ENCODE data around the gene POMT2.

Gene POMT2

DNA sequence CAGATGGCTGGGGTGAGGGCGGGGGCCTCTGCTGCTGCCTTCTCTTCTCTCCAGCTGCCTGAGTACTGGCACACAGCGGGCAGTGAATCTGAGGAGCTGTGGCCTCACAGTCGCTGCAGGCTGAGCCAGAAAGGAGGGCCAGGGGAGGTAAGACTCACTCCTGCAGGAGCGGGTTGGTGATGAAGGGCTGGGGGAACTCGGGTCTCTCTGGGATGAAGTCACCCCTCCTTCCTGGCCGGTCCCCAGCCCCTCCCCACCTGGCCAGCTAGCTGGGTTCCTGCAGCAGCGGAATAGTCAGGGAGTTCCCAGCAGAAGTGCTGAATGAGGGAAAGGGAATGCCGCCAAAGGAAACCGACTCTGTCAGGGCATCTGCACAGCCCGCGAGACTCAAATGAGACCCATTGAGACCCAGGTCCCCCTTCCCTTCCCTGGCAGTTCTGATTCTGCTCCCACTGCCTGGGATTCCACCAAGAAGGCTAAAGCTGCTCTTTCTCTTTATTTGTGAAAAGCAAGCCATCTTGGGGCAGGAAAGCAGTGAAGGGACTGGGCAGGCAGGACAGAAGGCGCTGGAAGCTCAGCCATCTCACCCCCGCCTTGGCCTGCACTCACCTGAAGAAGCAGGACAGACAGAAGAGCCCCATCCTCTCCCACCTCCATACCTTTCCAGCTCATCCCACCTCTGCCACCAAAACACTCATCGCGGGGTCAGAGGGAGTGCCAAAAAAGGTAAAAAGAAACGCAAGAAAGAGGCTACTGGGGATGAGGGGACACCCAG lies 54.9 kb downstream of the POMT2 start:
- DNase-seq: no peak

DNA sequence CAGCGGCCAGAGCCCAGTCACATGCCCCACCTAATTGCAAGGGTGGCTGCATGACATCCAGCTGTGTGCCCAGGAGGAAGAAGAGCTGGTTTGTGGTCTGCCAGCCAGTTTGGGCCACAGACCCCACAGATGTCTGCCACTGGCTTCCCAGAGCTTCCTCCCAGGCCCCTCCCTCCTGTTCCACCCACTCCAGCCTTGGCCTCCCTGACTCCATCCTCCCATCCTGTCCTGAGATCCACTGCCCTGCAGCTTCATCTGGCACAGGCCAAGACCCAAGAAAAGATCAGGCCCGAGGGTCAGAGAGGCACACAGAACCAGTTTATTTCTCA lies 55.5 kb downstream of the POMT2 start:
- DNase-seq: no peak

DNA sequence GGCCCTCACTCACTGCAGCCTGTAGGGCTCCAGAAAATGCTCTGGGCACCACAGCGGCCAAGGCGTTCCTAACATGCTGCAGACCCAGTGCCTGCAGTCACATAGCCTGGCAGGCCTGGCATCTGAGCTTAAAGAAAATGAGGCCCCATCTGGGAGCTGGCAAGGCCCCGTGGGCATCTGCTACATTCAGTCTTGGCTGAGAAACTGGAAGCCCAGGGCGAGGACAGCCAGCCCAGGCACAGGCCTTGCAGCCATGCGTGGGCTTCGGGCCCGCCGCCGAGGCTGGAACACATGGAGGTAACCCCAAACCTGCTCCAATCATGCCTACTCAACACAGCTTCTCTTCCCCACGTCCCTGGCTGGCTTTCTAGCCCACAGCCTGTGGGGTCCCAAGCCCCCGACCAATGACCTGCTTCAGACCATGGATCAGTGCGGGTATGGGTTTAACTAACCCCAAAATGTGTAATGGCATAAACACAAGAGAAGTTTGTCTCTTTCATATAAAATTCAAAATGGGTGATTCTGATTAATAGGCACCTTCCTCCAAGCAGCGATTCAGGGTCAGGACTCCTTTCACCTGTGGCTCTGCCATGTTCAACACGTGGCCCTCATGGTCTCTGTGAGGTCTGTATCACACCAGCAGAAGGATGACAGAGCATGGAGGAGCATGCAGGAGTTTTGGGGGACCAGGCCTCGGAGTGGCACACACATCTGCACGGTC lies 56.1 kb downstream of the POMT2 start:
- DNase-seq: no peak

DNA sequence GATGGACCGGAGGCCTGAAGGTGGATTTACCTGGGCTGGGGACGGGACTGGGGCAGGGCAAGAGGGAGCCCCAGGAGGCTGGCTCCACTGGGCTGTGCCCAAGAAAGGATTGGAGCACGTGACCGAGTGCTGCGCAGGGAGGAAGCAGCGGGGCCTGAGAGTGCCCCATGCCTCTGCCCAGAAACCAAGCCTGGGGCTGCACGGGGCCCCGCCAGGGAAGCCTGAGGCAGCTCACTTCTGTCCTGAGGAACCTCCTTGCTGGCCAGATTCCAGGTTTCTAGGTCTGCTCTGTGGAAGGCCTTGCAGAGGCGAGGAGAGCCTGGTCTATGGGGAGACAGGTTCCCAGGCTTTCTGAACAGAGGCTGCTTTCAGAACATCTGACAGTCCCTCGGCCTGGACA lies 60.1 kb downstream of the POMT2 start:
- no peak for DNase-seq

DNA sequence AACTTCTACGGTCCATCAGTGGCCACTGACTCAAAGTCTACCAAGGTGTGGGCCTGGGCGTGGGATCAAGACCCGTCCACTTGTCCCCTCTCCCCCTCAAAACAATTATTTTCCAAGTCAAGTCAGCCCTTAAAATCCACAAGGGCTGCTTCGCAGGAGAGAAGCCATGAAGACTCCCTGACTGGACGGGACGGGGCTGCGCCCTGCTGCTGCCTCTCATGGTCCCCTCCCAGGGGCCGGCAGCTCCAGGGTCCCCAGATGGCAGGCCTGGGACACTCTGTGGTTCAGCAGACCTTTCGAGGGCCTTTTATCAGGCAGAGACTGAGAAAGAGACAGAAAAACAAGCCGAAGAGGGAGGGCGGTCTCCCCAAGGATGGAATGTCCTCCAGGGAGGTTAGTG lies 60.5 kb downstream of the POMT2 start:
- no peak for DNase-seq

DNA sequence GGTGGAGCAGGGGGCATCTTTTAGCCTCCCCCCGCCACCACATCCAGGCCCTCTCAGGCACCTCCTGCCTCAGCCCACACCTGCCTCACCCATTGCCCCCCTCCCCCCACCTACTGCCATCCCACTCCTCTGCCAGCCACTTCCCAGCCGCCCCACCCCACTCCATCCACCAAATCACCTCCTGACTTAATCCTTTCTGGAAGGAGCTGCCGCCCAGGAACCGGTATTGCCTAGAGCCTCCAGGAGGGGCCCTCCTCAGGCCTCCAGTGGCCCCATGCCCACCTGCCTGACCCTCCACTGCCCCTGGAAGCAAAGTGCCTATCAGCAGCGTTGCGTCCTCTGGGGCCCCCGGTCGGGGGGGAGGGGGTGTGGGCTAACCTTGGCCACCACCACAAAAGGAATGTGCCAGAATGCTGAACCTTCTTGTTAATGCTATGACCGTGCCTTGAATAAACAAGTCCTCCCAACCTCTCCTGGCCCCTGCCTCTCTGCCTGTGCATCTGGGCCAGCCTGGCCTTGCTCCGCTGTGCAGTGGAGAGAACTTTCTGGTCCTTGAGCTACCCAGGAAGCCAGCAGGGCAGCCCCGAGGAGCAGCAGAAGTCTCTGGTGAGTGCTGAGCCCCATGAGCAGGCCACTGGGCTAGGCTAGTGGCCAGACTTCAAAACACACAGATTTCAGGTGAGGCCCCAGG lies 61.5 kb downstream of the POMT2 start:
- DNase-seq: no peak

DNA sequence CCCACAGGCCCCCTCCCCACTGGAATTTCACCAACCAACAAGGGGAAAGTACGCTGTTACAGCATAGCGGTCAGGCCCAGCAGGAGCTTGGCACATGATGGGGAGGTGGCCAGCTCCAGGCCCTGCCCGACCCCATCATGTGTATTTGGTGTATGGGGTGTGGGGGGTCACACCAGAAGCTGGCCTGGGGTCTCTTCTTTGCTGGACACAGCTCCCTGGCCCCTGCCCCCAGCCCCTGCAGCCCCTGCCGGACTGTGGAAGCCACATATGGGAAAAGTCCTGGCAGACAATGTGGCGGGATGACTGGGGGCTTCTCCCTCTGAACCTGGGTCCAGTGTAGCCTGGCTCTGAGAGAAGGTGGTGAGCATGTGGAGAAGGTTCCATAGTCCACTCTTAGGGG lies 62.1 kb downstream of the POMT2 start:
- DNase-seq: no peak

DNA sequence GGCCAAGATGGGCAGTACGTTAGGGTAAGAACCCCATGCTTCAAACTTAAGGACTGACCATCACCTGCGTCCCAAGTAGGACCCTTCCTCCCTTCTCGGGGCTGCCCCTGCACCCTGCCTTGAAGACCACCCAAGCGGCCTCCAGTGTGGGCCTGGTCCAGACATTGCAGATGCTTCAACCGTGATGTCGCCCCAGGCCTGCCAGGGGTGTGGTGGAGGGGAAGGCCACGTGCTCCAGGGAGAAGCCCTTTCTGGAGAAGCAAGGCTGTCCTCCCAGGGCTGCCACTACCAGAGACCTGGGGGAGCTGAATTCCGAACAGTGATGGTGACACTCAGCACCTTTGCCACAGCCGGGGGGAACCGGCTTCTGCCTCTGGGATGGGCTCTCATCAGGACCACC lies 63.0 kb downstream of the POMT2 start:
- no peak for DNase-seq

DNA sequence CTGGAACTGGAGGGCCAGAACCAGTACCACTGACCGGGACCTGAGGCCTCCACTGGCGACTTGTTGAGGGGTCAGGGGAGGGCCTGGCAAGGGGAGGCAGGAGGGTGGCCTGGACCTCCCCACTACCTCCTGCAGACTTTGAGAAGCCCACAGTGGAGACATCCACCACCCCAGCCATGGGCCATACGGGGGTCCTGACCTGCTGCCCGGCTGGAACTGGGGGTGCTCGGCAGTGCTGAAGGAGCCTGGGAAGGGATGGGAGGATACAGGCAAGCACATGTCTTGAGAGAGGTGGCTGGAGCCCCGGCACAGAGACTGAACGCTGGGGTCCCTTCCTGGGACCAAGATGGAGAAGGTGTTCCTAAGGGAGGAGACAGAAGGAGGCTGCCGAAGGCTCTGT lies 64.0 kb downstream of the POMT2 start:
- DNase-seq: no peak

DNA sequence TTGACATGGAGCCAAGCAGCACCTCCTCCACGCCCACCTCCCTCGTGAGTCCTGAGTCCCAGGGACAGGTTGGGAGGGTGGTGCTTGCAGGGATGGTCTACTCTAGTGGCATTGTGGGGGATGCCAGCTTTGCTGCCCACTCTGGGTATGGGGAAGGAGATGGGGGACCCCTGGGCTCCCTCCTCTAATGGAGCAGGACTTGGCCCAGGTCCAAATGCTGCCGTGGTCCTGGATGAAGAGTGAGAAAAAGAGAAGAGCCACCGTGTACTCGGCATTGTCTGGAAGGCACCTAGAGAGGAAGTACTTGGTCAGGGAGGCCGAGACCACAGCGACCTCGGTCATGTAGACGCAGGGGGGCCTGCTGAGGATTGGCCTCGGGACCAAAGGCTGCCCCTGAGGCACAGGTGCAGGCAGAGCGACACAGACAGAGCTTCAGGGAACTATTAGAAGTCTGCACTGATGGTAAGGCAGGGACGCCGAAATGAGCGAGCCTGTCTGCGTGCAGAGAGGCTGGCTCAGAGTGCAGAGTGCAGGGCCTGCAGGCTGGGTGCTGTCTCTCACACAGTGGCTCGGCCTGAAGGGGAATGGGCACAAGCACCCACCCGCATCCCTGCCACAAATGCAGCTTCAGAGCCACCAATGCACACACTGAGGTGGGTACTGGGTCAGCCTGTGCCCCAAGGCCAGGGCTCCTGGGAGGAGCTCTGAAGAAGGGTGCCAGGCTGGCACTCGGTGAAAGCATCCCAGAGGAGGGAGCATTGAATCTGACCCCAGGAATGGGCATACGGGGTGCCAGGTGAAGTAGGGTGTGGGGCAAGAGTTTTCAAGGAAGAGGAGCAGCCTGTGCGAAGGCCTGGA lies 67.1 kb downstream of the POMT2 start:
- no peak for DNase-seq

DNA sequence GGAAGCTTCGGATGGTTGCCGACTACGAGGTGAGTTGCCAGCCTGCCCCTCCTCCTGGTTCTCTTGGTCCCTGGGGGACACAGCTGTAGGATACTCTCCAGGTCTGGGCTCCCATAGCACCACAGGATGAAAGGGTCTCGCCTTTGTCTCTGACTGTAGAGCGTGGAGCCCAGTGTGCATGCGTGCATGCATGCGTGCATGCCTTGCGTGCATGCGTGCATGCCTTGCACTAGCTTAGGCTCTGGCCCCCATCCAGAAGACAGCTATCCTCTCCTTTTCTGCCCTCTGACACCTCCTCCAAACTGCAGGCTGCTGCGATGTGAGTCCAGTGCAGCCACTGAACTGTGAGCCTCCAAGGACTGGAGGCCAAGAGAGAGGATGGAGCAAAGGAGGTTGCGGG lies 68.8 kb downstream of the POMT2 start:
- DNase-seq: no peak

DNA sequence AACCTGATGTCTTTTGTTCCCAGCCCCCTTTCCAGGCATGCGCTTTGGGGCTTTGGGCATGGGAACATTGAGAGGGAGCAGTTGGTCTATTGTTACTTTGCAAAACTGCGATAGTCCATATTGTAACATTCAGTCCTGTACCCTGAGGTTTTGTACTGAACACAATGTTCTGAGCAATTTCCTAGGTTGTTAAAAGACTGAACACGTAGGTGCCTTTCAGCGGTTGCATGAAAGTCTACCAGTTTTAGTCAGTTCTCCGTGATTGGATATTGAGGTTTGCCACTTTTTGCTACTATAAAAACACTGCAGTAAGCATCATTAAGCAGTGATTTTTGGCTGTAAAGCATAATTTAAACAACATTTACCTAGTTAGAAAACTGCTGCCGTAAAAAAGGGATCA lies 69.8 kb downstream of the POMT2 start:
- DNase-seq: no peak

DNA sequence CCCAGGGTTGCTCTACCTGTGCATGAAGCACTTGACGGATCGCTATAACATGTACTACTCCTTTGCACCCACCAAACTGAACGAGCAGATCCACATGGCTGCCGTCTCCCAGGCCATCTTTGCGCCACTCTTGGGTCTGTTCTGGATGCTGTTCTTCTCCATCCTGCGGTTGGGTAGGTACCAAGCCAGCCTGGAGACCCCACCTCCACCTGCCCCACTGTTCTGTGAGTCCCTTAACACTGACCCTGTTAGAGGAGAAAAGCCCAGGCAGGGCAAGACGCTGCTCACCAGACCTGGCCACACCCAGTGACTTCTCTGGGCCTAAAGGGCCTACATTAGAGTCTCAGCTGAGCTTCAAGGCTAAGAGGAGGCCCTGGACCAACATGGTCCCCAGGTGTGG lies 71.4 kb downstream of the POMT2 start:
- DNase-seq: no peak

DNA sequence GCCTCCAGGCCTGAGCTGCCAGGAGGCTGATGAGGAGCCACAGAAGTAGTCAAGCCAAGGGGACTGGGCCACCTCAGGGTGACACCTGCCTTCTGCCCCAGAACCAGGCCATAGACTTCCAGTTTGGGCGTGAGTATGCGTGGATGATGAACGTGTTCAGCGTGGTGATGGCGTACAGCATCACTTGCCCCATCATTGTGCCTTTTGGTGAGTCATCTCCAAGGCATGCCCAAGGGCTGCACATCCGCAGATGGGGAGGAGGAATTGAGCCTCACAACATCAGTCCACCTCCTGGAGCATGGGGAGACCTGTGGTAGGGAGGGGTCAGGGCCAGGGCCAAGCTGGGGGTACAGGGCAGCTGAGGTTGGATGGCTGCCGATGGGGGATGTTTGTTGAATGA lies 72.0 kb downstream of the POMT2 start:
- no peak for DNase-seq

DNA sequence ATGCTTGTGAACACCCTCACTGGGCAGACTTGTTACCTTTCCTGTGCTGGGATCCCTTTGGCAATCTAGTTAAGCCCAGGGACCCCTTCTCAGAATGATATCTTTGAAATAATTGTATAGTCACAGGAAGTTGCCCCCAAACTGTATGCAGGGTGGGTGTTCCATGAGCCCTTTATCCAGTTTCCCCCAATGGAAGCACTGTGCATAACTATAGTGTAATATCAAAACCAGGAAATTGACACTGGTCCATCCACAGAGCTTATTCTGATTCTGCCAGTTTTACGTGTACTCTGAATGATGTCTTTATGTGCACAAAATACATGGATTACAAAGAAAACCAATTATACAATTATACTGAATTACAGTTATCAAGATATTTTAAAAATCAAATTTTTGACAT lies 73.9 kb downstream of the POMT2 start:
- no peak for DNase-seq

DNA sequence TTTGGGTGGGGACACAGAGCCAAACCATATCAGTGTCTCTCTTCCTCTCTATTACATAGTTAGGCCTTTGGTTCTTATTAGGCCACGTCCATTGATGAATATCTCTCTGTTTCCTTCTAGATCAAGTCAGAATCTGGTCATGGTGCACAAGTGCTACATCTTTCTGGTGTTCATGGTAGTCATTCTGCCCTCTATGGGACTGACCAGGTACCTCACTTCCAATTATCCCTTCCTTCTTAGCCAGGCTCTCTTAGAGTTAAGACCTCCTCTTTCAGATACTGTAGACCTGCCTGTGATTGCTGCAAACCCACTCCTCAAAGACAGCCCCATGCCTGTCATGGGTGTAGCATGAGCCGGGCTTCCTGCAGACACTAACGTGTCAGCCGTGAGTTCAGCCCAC lies 74.9 kb downstream of the POMT2 start:
- DNase-seq: no peak

DNA sequence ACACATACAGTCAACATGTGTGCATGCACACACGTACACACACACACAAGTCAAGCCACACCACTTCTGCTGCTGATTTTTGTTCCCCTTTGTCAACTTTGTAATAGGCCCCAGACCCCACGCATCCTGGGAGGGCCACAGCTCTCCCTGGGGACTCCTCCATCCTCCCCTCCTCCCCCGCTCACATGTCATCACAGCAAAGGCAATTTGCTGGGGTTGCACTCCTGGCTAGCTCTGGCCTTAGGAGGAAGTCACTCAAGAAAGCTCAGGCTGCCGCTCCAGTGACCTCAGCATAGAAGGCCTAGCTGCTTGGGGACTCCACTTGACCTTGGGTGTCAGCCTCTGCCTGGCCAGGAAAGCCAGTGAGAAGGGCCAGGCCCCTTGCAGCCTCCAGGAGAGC lies 76.8 kb downstream of the POMT2 start:
- peak; percentile 13 for DNase-seq

DNA sequence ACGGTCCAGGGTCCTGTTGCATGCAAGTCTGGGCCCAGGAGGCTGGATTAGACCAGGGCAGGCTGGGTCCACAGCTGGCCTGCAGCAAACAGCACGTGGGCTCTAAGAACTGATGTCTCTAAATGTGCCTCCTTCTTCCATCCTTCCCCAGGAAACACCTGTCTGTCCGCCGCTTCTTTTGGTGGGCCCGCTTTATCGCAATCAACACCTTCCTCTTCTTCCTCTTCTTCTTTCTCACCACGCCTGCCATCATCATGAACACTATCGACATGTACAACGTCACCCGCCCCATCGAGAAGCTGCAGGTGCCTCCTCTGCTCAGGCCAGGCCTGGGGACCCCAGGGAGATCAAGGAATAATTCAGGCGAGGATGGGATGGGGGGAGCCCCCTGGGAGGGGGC lies 77.9 kb downstream of the POMT2 start:
- DNase-seq: no peak

DNA sequence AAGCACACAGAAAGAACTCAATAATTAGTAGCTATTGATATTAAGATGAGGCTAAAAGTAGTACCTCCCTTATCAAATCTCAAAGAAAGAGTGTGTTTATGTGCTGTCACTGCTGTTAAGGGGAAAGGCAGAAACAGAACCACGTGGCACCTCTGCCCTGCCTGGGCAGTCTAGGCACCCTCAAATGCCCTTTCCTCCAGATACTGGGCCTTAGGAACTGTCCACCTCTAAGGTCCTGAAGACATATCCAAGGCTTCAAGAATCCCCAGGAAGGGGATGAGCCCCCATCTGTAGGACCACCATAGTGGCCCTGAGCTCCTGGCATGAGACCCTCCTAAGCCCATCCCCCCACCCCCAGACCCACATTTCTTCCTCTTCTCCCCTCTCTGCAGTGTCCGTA lies 78.7 kb downstream of the POMT2 start:
- DNase-seq: no peak

DNA sequence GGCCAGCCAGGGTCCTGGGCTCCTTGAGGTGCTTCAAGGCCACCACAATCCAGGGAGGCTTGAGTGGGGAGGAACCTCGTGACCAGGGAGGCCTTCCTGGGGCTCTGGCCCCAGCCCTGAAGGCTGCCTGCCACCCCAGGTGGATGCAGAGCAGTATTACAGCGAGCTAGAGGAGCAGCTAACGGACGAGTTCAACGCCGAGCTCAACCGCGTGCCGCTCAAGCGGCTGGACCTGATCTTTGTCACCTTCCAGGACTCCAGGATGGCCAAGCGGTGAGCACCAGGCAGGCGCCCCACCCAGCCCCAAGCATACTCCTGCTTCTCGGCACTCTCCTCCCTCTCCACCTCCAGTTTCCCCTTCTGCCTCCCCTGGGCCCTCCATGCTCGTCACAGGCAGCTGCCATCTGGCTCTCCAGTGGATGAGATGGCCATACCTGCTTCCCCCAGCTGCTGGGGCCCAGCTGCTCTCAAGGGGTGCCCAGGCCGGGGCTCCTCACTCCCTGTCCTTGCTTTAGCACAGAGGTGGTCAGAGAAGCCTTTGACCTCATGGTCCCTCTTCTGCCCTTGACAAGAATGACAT lies 80.3 kb downstream of the POMT2 start:
- no peak for DNase-seq

DNA sequence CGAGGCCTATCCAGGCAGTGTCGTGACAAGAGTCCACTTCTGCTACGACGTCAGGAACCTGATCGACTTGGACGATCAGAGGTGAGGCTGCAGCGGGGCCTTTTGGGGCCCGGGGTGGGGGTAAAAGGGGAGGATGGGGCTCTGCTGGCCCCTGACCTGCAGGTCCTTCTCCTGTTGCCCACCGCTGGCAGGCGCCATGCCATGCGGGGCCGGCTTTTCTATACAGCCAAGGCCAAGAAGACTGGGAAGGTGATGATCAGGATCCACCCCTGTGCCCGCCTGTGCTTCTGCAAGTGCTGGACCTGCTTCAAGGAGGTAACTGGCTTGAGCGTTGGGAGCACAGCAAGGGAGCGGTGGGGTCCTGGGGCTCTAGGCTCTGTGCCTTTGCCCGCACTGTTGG lies 81.3 kb downstream of the POMT2 start:
- no peak for DNase-seq

DNA sequence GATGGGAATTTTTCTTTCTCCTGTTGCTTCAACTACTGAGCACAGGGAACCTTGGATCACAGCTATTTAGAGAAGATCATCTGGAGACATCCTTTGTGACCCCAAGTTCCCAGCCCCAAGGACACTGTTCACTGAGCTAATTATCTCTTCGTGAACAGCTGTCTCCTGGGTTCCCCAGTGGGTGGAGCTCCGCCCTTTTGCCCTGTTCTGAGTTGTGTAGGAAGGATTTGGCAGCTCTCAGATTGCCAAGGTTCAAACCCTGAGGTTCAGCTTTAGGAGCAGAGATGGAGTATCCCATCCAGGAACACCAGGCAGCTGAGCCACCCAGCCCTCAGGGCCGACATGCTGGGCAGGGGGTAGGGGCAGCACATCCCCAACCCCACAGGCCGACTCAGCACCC lies 81.7 kb downstream of the POMT2 start:
- no peak for DNase-seq

DNA sequence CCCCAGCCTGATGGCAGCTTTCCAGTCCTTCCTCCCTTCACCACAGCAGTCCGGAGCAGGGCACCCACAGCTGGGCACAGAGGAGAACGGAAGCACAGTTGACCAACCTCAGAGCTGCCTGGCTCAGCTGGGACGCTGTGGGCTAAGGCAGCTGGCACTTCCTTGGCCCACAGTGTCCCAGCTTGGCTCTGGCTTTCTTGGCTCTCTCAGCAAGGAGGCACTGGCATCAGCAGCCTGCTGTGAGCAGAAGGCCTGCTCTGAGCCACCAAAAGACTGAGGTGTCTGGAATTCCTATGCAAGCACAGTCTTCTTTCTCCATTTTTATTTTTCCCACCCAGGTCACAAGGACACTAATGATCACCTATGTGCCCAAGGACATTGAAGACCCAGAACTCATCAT lies 82.3 kb downstream of the POMT2 start:
- no peak for DNase-seq

Data from inflammatory macrophage treated with lipopolysaccharide for 4 hours (primary cell).